OCI-LY3 (cell line): Measurements from ENCODE around the gene AUTS2.

Source experiments
- H2AFZ ChIP-seq: fragments of 200-600, 300-600 bp; shearing (Covaris generic); 2 replicates; pipeline ENCODE4 v1.6.0; 2014; ENCODE audit warnings: antibody characterized with exemption, low read depth, low read length
- H3K27ac ChIP-seq: fragments of 200-600, 300-600 bp; sonication (generic); 2 replicates; pipeline ENCODE4 v1.5.1; 2014; ENCODE audit warnings: mild to moderate bottlenecking, low read length, moderate library complexity, mixed read lengths
- H3K27me3 ChIP-seq: fragments of 200-600, 300-600 bp; sonication (generic); 2 replicates; pipeline ENCODE4 v1.6.1; 2014; ENCODE audit warnings: low read depth, low read length, mixed read lengths
- H3K36me3 ChIP-seq: fragments of 200-600, 300-600 bp; sonication (generic); replicated peaks from 2 replicates; pipeline ENCODE3; 2014; ENCODE audit warnings: low read depth, low read length, mixed read lengths
- H3K4me1 ChIP-seq: fragments of 300-600, 200-600 bp; sonication (generic); 2 replicates; pipeline ENCODE4 v1.6.1; 2014; ENCODE audit warnings: low read length, mixed read lengths
- H3K4me2 ChIP-seq: fragments of 200-600, 300-600 bp; sonication (generic); 2 replicates; pipeline ENCODE4 v1.6.1; 2014; ENCODE audit warnings: low read length, mixed read lengths
- H3K4me3 ChIP-seq: fragments of 300-600, 200-600 bp; sonication (generic); 2 replicates; pipeline ENCODE4 v1.5.1; 2014; ENCODE audit warnings: antibody characterized with exemption, mild to moderate bottlenecking, low read length, moderate library complexity
- H3K79me2 ChIP-seq: fragments of 300-600, 200-600 bp; shearing (Covaris generic); 2 replicates; pipeline ENCODE4 v1.6.1; 2014; ENCODE audit warnings: mild to moderate bottlenecking, low read length, mixed read lengths
- H3K9ac ChIP-seq: fragments of 300-600, 200-600 bp; shearing (Covaris generic); 2 replicates; pipeline ENCODE4 v1.6.0; 2014; ENCODE audit warnings: mild to moderate bottlenecking, low read length, moderate library complexity
- H3K9me3 ChIP-seq: fragments of 200-600, 300-600 bp; shearing (Covaris generic); 2 replicates; pipeline ENCODE4 v1.6.1; 2014; ENCODE audit warnings: low read length, mixed read lengths; ENCODE audit not compliant: insufficient read depth
- H4K20me1 ChIP-seq: fragments of 200-600, 300-600 bp; sonication (generic); 2 replicates; pipeline ENCODE4 v1.6.1; 2016; ENCODE audit warnings: low read length, mixed read lengths; ENCODE audit not compliant: insufficient read depth
- CTCF ChIP-seq: fragments of 200-600, 300-600 bp; sonication (generic); IDR thresholded peaks from 2 replicates; pipeline ENCODE4 v1.5.1; 2014; ENCODE audit warnings: antibody characterized with exemption, low read length, low read depth
- EZH2phosphoT487 ChIP-seq: fragments of 200-600 bp; shearing (Covaris generic); IDR thresholded peaks from 2 replicates; pipeline ENCODE4 v1.6.1; 2018; ENCODE audit warnings: antibody characterized with exemption, mixed run types, low read depth

AUTS2 gene

GRCh38 chr7:70029993-70030392 lies 431.7 kb downstream of the AUTS2 start:
- no peak overlapping the region for H3K9ac ChIP-seq
- no peaks in the 10 kb centered on the region for H3K9me3 ChIP-seq
- H3K27ac ChIP-seq = no peak overlapping the region
- TF ChIP-seq CTCF = no peak
- no peak for TF ChIP-seq EZH2phosphoT487
- no peaks in the 10 kb centered on the region for H4K20me1 ChIP-seq
- no peaks in the 10 kb centered on the region for H3K36me3 ChIP-seq
- no peaks in the 10 kb centered on the region for H3K27me3 ChIP-seq
- no peak overlapping the region for H3K4me3 ChIP-seq
- H3K79me2 ChIP-seq = no peaks in the 10 kb centered on the region
- H2AFZ ChIP-seq = no peak overlapping the region
- H3K4me2 ChIP-seq = no peak overlapping the region
- H3K4me1 ChIP-seq = no peaks in the 10 kb centered on the region

- no peaks in the 10 kb centered on the region for H3K79me2 ChIP-seq
- no peak overlapping the region for H3K27ac ChIP-seq
- no peak overlapping the region for H3K9ac ChIP-seq
- no peaks in the 10 kb centered on the region for H3K4me1 ChIP-seq
- H3K36me3 ChIP-seq = no peaks in the 10 kb centered on the region
- H3K4me2 ChIP-seq = no peak overlapping the region
- H3K4me3 ChIP-seq = no peak overlapping the region
- TF ChIP-seq EZH2phosphoT487 (no peak), CTCF (no peak)
- no peak overlapping the region for H2AFZ ChIP-seq
- H3K27me3 ChIP-seq = no peaks in the 10 kb centered on the region
- no peaks in the 10 kb centered on the region for H4K20me1 ChIP-seq
- H3K9me3 ChIP-seq = no peaks in the 10 kb centered on the region
These were observed 432.5 kb downstream of the AUTS2 start for GRCh38 chr7:70030745-70031144.

- Histone ChIP-seq H3K4me3 (no peak overlapping the region), H4K20me1 (no peaks in the 10 kb centered on the region), H3K4me1 (no peaks in the 10 kb centered on the region), H3K79me2 (no peaks in the 10 kb centered on the region), H3K9ac (no peak overlapping the region), H3K27me3 (no peaks in the 10 kb centered on the region), H3K27ac (no peak overlapping the region), H3K36me3 (no peaks in the 10 kb centered on the region), H3K4me2 (no peak overlapping the region), H3K9me3 (no peaks in the 10 kb centered on the region), H2AFZ (no peak overlapping the region)
- TF ChIP-seq CTCF (no peak), EZH2phosphoT487 (no peak)
These were observed 433.0 kb downstream of the AUTS2 start for GRCh38 chr7:70031245-70031644.

DNA sequence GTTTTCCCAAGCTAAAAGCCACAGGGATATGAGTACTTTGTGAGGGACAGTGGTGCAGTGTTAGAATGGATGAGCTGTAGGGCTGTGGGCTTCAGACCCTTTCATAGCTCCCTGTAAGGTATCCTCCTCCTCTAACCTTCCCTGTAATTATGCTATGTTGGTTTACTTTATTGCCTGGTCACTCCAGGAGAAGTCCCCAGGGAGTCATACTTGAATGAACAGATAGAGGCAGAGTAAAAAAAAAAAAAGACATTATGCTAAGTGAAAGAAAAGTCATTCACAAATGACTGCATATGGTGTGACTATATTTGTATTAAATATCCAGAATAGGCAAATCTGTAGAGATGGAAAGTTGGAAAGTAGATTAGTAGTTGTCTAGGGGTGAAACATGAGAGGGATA lies 434.4 kb downstream of the AUTS2 start:
- Histone ChIP-seq H3K4me2 (no peak overlapping the region), H3K27ac (no peak overlapping the region), H3K4me3 (no peak overlapping the region), H3K79me2 (no peaks in the 10 kb centered on the region), H3K9me3 (no peaks in the 10 kb centered on the region), H3K9ac (no peak overlapping the region), H3K36me3 (no peaks in the 10 kb centered on the region), H3K4me1 (no peaks in the 10 kb centered on the region), H4K20me1 (no peaks in the 10 kb centered on the region), H2AFZ (no peak overlapping the region), H3K27me3 (no peaks in the 10 kb centered on the region)
- TF ChIP-seq EZH2phosphoT487 = no peak
- TF ChIP-seq CTCF = no peak
